ENCODE data around the gene DCLK1.

DNA sequence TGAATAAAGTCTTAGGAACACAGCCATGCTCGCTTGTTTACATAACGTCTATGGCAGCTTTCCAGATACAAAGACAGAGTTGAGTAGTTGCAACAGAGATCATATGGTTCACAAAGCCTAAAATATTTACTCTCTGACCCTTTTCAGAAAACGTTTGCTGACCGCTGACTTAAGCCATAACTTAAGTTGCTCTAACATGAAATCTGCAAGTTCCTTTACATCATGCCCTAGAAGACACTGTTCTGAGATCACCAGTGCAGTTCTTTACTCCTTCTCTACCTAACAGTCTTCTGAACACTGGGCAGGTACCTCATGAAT is 166.4 kb downstream of the DCLK1 start:
- TF ChIP-seq CTCF (IDR thresholded peaks at IDR 0.05; ENCODE audit: insufficient read depth, low read length) = no peak
- no peak for TF ChIP-seq POLR2AphosphoS5 (IDR thresholded peaks at IDR 0.05; ENCODE audit: low read depth)
- TF ChIP-seq REST (IDR thresholded peaks at IDR 0.05; ENCODE audit: insufficient replicate concordance, low read depth) = no peak
- no peak for TF ChIP-seq SPI1 (IDR thresholded peaks at IDR 0.05; ENCODE audit: borderline replicate concordance, low read depth)
